GM13977 (cell line): ENCODE data around the gene BMP6.
A peak's percentile ranks its signal among the peaks of the same experiment; 100 is the strongest.

Experiments
- DNase-seq: peaks from one replicate; pipeline ENCODE4 v3.0.0; 2012; ENCODE audit warnings: low spot score
- in situ Hi-C: fragments of 300-500 bp; cut with MboI; formaldehyde crosslinking; loops from one replicate; pipeline ENCODE4 v1.12.0; 2022; ENCODE audit warnings: low sequenced_read_pairs, low pct_unique_long_range_greater_than_20kb, mixed read lengths, inconsistent platforms; ENCODE audit not compliant: unreplicated experiment
- TF ChIP-seq, protein P1 (sequence below): IDR thresholded peaks from 2 replicates; pipeline ENCODE4 v1.5.1; 2012; ENCODE audit warnings: mild to moderate bottlenecking, control low read depth; ENCODE audit not compliant: insufficient read depth; ENCODE audit errors: extremely low read depth, missing control alignments

BMP6 gene

GRCh38 chr6:7914311-7914710 lies 188.4 kb downstream of the BMP6 start:
- TF ChIP-seq, protein P1, sequence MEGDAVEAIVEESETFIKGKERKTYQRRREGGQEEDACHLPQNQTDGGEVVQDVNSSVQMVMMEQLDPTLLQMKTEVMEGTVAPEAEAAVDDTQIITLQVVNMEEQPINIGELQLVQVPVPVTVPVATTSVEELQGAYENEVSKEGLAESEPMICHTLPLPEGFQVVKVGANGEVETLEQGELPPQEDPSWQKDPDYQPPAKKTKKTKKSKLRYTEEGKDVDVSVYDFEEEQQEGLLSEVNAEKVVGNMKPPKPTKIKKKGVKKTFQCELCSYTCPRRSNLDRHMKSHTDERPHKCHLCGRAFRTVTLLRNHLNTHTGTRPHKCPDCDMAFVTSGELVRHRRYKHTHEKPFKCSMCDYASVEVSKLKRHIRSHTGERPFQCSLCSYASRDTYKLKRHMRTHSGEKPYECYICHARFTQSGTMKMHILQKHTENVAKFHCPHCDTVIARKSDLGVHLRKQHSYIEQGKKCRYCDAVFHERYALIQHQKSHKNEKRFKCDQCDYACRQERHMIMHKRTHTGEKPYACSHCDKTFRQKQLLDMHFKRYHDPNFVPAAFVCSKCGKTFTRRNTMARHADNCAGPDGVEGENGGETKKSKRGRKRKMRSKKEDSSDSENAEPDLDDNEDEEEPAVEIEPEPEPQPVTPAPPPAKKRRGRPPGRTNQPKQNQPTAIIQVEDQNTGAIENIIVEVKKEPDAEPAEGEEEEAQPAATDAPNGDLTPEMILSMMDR = no peak
- in situ Hi-C loops = no loop called here
- no peak for DNase-seq

DNA sequence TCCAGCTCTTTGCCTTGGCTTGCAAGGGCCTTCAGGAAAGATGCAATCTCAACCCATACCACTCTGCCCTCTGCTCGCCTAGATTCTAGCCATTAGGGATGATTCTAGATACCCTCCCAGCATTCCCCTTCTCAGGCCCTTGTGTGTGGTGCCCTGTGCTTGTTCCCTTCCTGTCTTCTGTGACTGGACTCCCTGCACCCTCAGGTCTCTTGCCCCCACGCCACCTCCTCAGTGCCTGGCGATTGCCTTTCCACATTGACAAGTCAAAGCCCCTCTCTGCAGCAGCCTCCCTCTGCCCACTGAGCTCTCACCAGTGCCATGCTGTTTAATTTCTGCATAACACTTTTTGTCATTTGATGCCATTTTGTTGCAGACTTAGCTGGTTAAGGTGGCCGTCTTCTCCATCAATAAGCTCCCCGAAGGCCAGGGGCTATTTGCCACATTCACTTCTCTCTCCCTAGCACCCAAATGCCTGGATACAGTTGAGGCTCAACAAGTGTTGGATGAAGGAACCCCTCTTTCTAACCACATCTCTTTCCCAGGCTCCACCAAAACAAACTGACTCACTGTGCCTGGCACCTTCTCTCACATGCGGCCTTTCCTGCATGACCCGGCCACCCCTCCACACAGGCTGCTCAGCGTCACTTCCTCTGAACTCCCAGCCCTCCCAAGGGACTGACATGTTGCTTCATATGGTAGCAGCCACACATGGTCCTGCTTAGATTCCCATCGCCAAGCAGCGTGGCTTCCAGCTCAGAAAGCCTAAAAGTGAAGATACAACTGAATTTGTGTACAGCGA lies 189.3 kb downstream of the BMP6 start:
- TF ChIP-seq, protein P1 = no peak
- in situ Hi-C loops = no loop called here
- DNase-seq = no peak

DNA sequence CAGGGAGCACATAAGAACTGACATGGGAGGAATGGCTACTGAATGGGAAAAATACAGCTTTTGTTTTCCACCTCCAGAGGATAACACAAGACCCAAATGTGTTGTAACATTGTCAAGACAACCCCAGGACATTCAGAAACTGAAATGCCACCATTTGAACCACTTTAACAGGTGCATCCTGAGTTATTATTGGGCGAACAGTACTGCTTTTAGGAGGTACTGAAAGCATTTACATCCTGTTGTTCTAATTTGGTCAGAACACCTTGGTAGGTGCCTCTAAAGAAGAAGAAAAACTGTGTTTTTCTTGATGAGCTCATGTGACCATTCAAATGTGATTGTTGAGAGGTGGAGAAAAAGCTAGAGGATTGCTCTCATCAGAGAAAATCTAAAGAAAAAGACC lies 191.1 kb downstream of the BMP6 start:
- in situ Hi-C loops = no loop called here
- DNase-seq = peak; percentile 56
- TF ChIP-seq, protein P1 = no peak

DNA sequence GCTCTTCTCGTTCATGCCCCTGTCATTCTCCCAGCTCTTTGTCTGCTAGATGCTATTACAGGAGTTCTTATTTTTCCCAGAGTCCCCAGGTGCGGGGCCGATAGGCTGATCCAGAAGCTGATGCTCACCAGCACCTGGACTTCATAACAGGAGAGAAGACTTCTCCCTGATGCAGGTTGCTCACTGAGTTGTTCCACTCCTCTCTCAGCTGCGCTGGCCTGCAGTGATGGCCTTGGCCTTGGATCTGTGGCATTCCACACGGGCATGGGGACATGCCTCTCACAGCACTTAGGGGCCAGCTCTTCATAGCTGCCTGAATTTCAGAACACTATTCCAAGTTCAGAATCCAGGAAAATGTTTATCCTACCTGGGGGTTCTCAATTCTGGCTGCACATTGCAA lies 191.8 kb downstream of the BMP6 start:
- TF ChIP-seq, protein P1 = no peak
- in situ Hi-C loops = no loop called here
- DNase-seq = no peak

- no peak for DNase-seq
- in situ Hi-C loops = no loop called here
- TF ChIP-seq, protein P1 = no peak
Observed at GRCh38 chr6:7918403-7918802, 192.5 kb downstream of the BMP6 start.

GRCh38 chr6:7919871-7920270 lies 194.0 kb downstream of the BMP6 start:
- TF ChIP-seq, protein P1 = no peak
- no peak for DNase-seq
- in situ Hi-C loops = no loop called here

DNA sequence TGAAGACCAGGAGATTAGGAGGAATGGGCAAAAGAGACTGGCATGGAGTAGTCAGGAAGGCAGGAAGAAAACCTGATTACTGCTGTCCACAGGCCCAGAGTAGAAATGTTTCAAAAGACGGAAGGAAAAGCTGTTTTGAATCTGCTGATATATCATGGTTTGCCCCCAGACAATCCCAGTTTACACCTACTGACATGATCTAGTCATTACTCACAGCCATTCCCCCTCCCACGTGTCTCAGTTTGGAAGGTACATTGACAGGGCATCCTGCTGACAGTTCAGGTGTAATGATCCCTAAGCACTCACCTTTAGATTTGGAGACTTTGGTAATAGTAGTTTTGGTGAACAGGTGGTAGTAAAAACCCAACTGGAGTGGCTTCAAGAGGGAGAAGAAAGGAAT lies 194.5 kb downstream of the BMP6 start:
- no peak for DNase-seq
- TF ChIP-seq, protein P1 = no peak
- in situ Hi-C loops = no loop called here
